Osteocyte (in vitro differentiated cells): ENCODE data around the gene BIN2. TPM values are rescaled to one million over a fixed set of nuclear protein-coding genes. Genes with fewer than 3 reads are reported as not detected.
"Not testable (repeated sequence)": the region's sequence is repeated elsewhere in the genome, so short reads cannot be mapped to it uniquely, and the experiment has no call there.

Source experiments
- DNase-seq: peaks from one replicate; pipeline ENCODE4 v3.0.0; 2021; ENCODE audit warnings: mixed read lengths; ENCODE audit not compliant: unreplicated experiment; ENCODE audit errors: extremely low spot score
- H3K27ac Mint-ChIP-seq: one replicate; pipeline ENCODE4 v1.8.0; 2021; ENCODE audit warnings: mild to moderate bottlenecking, mixed read lengths; ENCODE audit not compliant: unreplicated experiment
- H3K27me3 Mint-ChIP-seq: one replicate; pipeline ENCODE4 v1.8.0; 2021; ENCODE audit warnings: mixed read lengths; ENCODE audit not compliant: unreplicated experiment
- H3K36me3 Mint-ChIP-seq: one replicate; pipeline ENCODE4 v1.8.0; 2021; ENCODE audit warnings: mixed read lengths; ENCODE audit not compliant: unreplicated experiment
- H3K4me1 Mint-ChIP-seq: one replicate; pipeline ENCODE4 v1.8.0; 2021; ENCODE audit warnings: mixed read lengths; ENCODE audit not compliant: unreplicated experiment
- H3K4me3 Mint-ChIP-seq: one replicate; pipeline ENCODE4 v1.8.0; 2021; ENCODE audit warnings: mild to moderate bottlenecking, moderate library complexity, mixed read lengths; ENCODE audit not compliant: unreplicated experiment
- H3K9me3 Mint-ChIP-seq: one replicate; pipeline ENCODE4 v1.8.0; 2021; ENCODE audit warnings: mixed read lengths; ENCODE audit not compliant: unreplicated experiment
- CTCF ChIP-seq: fragments of 200-600 bp; sonication (generic); IDR thresholded peaks from 2 replicates; pipeline ENCODE4 v1.5.0; 2021; ENCODE audit warnings: antibody characterized with exemption, mild to moderate bottlenecking, moderate library complexity
- total RNA-seq: library from RNA; stranded (reverse); gene quantifications from 2 replicates; pipeline ENCODE4 v1.2.1, GENCODE V29; 2021

The BIN2 gene
- total RNA-seq, 1 donor from 2014 or later, result not detected

GRCh38 chr12:51293696-51294095, 30.3 kb downstream of the BIN2 start:
- no peak overlapping the region for H3K4me3 Mint-ChIP-seq
- no peak for TF ChIP-seq CTCF
- no peaks in the 10 kb centered on the region for H3K36me3 Mint-ChIP-seq
- no peak overlapping the region for H3K27ac Mint-ChIP-seq
- H3K27me3 Mint-ChIP-seq, result no peaks in the 10 kb centered on the region
- no peak for DNase-seq
- H3K4me1 Mint-ChIP-seq, result no peaks in the 10 kb centered on the region
- H3K9me3 Mint-ChIP-seq, result no peaks in the 10 kb centered on the region

GRCh38 chr12:51291603-51292513, 32.1 kb downstream of the BIN2 start:
- H3K27me3 Mint-ChIP-seq, H3K36me3 Mint-ChIP-seq, H3K4me3 Mint-ChIP-seq, H3K9me3 Mint-ChIP-seq, H3K27ac Mint-ChIP-seq, H3K4me1 Mint-ChIP-seq, DNase-seq: not testable (repeated sequence)

GRCh38 chr12:51285843-51286242, 38.1 kb downstream of the BIN2 start:
- no peak overlapping the region for H3K4me3 Mint-ChIP-seq
- no peak overlapping the region for H3K27ac Mint-ChIP-seq
- H3K9me3 Mint-ChIP-seq, result no peaks in the 10 kb centered on the region
- H3K27me3 Mint-ChIP-seq, result peaks cover 13% of the 10 kb centered on the region
- TF ChIP-seq CTCF, result no peak
- no peak for DNase-seq
- H3K36me3 Mint-ChIP-seq, result no peaks in the 10 kb centered on the region
- H3K4me1 Mint-ChIP-seq, result no peaks in the 10 kb centered on the region

- H3K4me1 Mint-ChIP-seq, result no peaks in the 10 kb centered on the region
- TF ChIP-seq CTCF, result no peak
- no peak for DNase-seq
These were observed 42.6 kb downstream of the BIN2 start for GRCh38 chr12:51281202-51281924.

GRCh38 chr12:51275088-51275487, 48.9 kb downstream of the BIN2 start:
- Mint-ChIP-seq H3K27me3 (no peaks in the 10 kb centered on the region), H3K36me3 (no peaks in the 10 kb centered on the region), H3K4me3 (no peak overlapping the region), H3K4me1 (peaks cover 10% of the 10 kb centered on the region), H3K9me3 (no peaks in the 10 kb centered on the region), H3K27ac (no peak overlapping the region)
- no peak for TF ChIP-seq CTCF
- DNase-seq, result no peak

More at GRCh38 chr12:51281202-51281924, 42.6 kb downstream of the BIN2 start:
- Mint-ChIP-seq H3K9me3 (no peaks in the 10 kb centered on the region), H3K36me3 (no peaks in the 10 kb centered on the region), H3K27me3 (peaks cover 13% of the 10 kb centered on the region), H3K4me3 (no peak overlapping the region), H3K27ac (no peak overlapping the region)

GRCh38 chr12:51272810-51273209, 51.2 kb downstream of the BIN2 start:
- DNase-seq, H3K36me3 Mint-ChIP-seq, H3K4me3 Mint-ChIP-seq, H3K9me3 Mint-ChIP-seq, H3K27me3 Mint-ChIP-seq, H3K27ac Mint-ChIP-seq: not testable (repeated sequence)
- H3K4me1 Mint-ChIP-seq, result peaks cover 12% of the 10 kb centered on the region
